ENCODE data around the gene LRRC23.

DNA sequence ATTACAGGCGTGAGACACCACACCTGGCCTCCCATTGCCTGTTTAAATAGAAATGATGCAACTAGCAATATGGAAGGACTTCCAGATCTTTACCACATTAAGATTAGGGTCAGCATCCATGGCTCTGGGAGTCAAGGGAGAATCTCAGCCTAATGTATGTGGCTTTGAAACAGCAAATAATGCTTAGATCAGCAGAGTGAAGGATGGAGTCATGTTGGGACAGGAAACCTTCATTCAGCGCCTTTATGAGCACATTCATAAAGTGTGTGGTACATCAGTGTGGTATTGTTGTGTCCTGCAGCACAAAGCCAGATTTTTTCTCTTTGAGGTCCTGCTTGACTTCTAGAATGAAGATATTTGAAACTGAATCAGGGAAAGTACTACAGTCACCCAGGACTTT lies 16.3 kb upstream of the LRRC23 start:
- TF ChIP-seq POLR2A (IDR thresholded peaks at IDR 0.05; ENCODE audit: low read length) (no peak), GATA1 (IDR thresholded peaks at IDR 0.05; ENCODE audit: low read depth, low read length) (no peak)
